ENCODE measurements around the gene TTYH1.

DNA sequence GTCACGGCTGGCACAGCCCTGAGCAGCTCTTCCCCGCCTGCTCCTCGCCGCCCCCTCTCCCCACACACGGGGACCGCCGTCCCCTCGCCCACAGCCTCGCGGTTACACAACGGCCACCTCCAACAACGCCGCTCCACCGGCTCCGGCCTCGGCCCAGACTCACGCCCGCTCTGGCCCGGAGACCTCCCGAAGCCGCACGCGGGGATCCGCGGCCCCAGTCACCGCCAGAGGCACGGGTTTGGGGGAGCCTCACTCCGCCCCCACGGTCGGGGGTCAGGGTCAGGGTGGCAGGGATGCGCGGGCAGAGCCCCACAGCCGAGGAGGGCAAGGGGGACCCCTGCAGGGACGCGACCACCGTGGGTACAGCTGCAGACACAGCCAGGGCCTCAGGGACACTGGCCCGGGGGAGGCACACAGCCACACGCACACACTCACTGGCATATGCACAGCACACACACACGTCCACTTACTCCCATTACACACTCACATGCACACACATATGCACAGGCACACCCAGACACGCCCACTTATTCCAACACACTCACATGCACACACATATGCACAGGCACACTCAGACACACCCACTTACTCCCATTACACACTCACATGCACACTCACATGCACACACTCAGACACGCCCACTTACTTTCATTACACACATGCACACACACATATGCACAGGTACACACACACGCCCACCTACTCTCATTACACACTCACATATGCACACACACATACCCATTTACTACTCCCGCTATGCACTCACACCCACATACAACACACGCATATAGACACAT is 1.6 kb downstream of the TTYH1 start:
- no peak for TF ChIP-seq POLR2A (IDR thresholded peaks at IDR 0.05; ENCODE audit: low read depth, low read length)
- TF ChIP-seq POLR2AphosphoS5 (IDR thresholded peaks at IDR 0.05; ENCODE audit: low read depth, low read length), result no peak
- TF ChIP-seq TAF1 (IDR thresholded peaks at IDR 0.05; ENCODE audit: borderline replicate concordance, low read depth, low read length), result no peak
